Ovary (tissue), 9 donors: Measurements from ENCODE around the gene THAP4. TPM values are rescaled to one million over a fixed set of nuclear protein-coding genes. Genes with fewer than 3 reads are reported as not detected.

Experiments
- DNase-seq, 5 donors: peaks; one replicate each; pipeline ENCODE4 v3.0.0-alpha.2; 2019 to 2020
- H3K27ac ChIP-seq, 2 donors: fragments of 200-600 bp; one replicate each; pipeline versions ENCODE4 v1.5.1 to v1.8.0; 2019 to 2022
- H3K27me3 ChIP-seq: fragments of 200-600 bp; one replicate; pipeline ENCODE4 v1.8.0; 2022
- H3K36me3 ChIP-seq: fragments of 200-600 bp; sonication (generic); one replicate; pipeline ENCODE4 v1.5.1; 2019
- H3K4me1 ChIP-seq: one replicate; pipeline ENCODE4 v1.8.1; 2013; ENCODE audit warnings: mild to moderate bottlenecking, moderate library complexity; ENCODE audit not compliant: insufficient read depth
- H3K4me3 ChIP-seq: fragments of 200-600 bp; sonication (generic); one replicate; pipeline ENCODE4 v1.5.1; 2017
- H3K9me3 ChIP-seq, 2 donors: fragments of 200-600 bp in 1 of 2; sonication (generic) in 1 of 2; one replicate each; pipeline versions ENCODE4 v1.5.1 to v1.8.1; 2013 to 2019; ENCODE audit warnings: mild to moderate bottlenecking in 1 of 2, moderate library complexity in 1 of 2
- EP300 ChIP-seq: sonication (generic); formaldehyde crosslinking; IDR thresholded peaks from one replicate; pipeline ENCODE4 v1.6.1; 2017; ENCODE audit warnings: antibody characterized with exemption
- POLR2A ChIP-seq: fragments of 450-650 bp; IDR thresholded peaks from one replicate; pipeline ENCODE4 v1.6.1; 2017; ENCODE audit warnings: antibody characterized with exemption, mild to moderate bottlenecking, moderate library complexity
- WGBS, 3 donors: extraction: QIAGEN DNeasy Blood & Tissue Kit in 1 of 3; methylation state at CpG; one replicate each; pipeline versions ENCODE4 v1.1.5 to v1.1.7; 2013 to 2017; 5-methylcytosine and 5-hydroxymethylcytosine counted together
- intact Hi-C, 4 donors: fragments of 100-400 bp; cut with DNase I; formaldehyde crosslinking; loops; one replicate each; pipeline versions ENCODE4 v1.11.0 to v1.15.1; 2022 to 2023
- polyA plus RNA-seq, 2 donors: library from polyadenylated mRNA; stranded (reverse); fragments of 200-250 nt in 1 of 2; fragments of 350-450 nt in 1 of 2; fragmentation: Illumina TruSeq in 1 of 2; extraction: RNeasy Lipid Tissue Mini Kit (QIAGEN cat#74804) in 1 of 2; gene quantifications; one replicate each; pipeline ENCODE4 v1.2.3, GENCODE V29; 2013 to 2014
- total RNA-seq, 7 donors: library from RNA; depleted of rRNA in 2 of 7; stranded (reverse); fragments of >200 nt in 2 of 7; fragmentation: NEBNext Ultra II Directional in 3 of 7; extraction: Animal tissue kit (Norgen Biotek cat#: 25700) in 3 of 7; gene quantifications; one replicate each; pipeline versions ENCODE4 v1.1.0 to v1.2.4, GENCODE V29; 2016 to 2023
- TF ChIP-seq, protein P1 (sequence below), 3 donors: fragments of 450-650 bp in 2 of 3; fragments of 200-600 bp in 1 of 3; IDR thresholded peaks; one replicate each; pipeline versions ENCODE4 v1.5.1 to v1.8.0; 2016 to 2022; ENCODE audit warnings: antibody characterized with exemption in 3 of 3, mild to moderate bottlenecking in 1 of 3
- donor health status: DM: no; HTN: no; CAD: no; lungs with moderate emphysema.
- donor health status: DM: no; HTN: no; CAD: no.
- donor health status: Bipolar disorder and iron deficiency.
- donor health status: DM: yes; HTN: yes; CAD: no.
- donor health status: DM: no; HTN: no; CAD: no.
- donor health status: DM: yes; HTN: yes; CAD: no.

Gene THAP4
- total and polyA plus RNA-seq, 9 donors: 12.1 to 54.7 (median 40.3) TPM

DNA sequence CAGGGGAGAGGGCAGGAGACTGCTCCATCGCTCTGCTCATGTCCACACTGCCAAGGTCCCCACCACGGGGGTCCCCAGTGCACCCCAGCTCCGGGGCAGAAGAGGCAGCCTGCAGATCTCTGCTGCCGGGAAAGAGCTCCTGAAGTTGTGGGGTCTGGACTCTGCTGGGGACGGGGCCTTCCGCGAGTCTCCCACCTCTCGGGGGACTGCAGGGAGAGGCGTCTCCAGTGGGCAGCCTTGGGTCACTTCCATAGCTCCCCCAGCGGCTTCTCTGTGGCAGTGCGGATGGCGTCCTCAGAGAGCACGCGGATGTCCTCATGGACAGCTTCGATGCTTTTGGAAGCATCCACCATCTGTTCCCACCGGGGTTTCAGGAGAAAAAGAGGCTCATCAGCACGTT, 38.9 kb upstream of the THAP4 start:
- no peak for TF ChIP-seq POLR2A
- TF ChIP-seq EP300: no peak
- TF ChIP-seq, protein P1, sequence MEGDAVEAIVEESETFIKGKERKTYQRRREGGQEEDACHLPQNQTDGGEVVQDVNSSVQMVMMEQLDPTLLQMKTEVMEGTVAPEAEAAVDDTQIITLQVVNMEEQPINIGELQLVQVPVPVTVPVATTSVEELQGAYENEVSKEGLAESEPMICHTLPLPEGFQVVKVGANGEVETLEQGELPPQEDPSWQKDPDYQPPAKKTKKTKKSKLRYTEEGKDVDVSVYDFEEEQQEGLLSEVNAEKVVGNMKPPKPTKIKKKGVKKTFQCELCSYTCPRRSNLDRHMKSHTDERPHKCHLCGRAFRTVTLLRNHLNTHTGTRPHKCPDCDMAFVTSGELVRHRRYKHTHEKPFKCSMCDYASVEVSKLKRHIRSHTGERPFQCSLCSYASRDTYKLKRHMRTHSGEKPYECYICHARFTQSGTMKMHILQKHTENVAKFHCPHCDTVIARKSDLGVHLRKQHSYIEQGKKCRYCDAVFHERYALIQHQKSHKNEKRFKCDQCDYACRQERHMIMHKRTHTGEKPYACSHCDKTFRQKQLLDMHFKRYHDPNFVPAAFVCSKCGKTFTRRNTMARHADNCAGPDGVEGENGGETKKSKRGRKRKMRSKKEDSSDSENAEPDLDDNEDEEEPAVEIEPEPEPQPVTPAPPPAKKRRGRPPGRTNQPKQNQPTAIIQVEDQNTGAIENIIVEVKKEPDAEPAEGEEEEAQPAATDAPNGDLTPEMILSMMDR (IDR thresholded peaks at IDR 0.05): no peak
- DNase-seq: no peak
- H3K27me3 ChIP-seq: no peaks in the 10 kb centered on the region
- no peaks in the 10 kb centered on the region for H3K9me3 ChIP-seq
- no peaks in the 10 kb centered on the region for H3K4me1 ChIP-seq
- intact Hi-C loops: no loop called here
- H3K36me3 ChIP-seq: no peaks in the 10 kb centered on the region
- 74 to 81% (median 78%) methylated on average over 16 to 17 of the region's 17 CpGs for WGBS, 3 donors
- H3K27ac ChIP-seq: no peak overlapping the region
- H3K4me3 ChIP-seq: no peak overlapping the region

DNA sequence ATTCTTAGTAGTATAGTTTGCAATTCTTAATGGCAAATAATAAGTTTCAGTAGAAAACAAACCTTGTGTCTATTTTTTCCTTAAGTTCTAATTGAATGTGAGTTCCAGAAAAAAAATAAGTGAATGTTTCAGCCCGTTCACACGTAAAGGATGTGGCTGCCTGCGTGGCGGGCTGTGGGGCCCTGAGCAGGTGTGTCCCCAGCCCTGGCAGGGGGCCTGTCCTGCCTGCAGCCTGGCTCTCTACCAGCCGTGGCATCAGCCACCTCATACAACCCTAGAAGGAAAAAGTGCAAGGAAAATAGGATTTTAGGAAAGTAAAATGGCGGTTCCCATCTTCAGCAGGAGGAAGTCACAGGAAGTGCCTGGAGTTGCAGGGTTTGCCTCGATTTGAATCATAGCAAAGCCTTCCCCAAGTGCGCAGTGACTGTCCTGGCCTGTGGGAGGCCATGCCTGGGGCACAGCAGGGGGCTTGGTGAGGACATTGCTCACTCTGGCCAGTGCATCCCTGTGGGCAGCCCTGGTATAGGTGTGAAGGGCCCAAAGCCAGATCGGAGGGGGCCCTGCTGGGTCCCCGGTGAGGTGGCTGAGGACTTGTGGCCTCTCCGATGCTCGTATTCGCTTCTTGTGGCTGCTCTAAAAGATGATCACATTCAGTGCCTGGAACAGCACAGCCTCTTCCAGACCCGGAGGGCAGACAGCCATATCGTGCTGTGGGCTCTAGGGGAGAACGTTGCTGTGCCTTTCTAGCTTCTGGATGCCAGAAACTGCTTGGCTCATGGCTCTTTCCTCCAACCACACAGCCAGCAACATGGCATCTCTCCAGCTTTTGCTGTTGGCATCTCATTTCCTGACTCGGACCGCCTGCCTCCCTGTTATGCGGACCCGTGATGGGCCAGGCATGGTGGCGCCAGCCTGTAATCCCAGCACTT, 37.1 kb upstream of the THAP4 start:
- H3K27ac ChIP-seq: no peak overlapping the region
- WGBS, 3 donors: 72 to 79% (median 75%) methylated on average over 21 of the region's 21 CpGs
- H3K9me3 ChIP-seq: no peaks in the 10 kb centered on the region
- no peaks in the 10 kb centered on the region for H3K4me1 ChIP-seq
- no peak for TF ChIP-seq EP300
- TF ChIP-seq POLR2A: no peak
- TF ChIP-seq, protein P1 (IDR thresholded peaks at IDR 0.05): no peak
- intact Hi-C loops: no loop called here
- no peak overlapping the region for H3K4me3 ChIP-seq
- no peak for DNase-seq
- no peaks in the 10 kb centered on the region for H3K27me3 ChIP-seq
- H3K36me3 ChIP-seq: no peaks in the 10 kb centered on the region

DNA sequence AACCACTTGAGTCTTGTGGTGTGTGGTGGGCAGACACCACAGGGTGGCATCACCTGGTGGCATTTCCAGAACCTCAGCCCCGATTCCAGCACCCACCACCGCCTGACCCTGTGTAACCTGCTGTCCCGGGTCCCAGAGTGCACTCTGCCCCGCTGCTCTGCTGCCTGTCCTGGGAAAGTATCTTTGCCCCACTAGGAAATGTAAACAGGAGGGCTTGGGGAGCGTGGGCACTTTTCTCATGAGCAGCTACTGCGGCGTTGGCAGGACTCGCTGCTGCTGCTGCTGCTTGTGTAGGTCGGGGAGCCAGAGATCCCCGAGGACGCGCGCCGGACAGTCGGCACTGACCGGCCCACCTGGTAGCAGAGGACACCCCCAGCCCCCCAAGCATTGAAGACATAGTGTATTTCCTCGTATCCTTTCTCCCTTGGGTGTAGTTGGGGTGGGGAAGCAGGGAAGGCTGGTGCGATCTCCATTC, 36.3 kb upstream of the THAP4 start:
- Histone ChIP-seq H3K9me3 (no peaks in the 10 kb centered on the region), H3K27me3 (no peaks in the 10 kb centered on the region), H3K36me3 (no peaks in the 10 kb centered on the region), H3K4me1 (no peaks in the 10 kb centered on the region), H3K4me3 (no peak overlapping the region), H3K27ac (no peak overlapping the region)
- 79 to 88% (median 83%) methylated on average over 18 of the region's 18 CpGs for WGBS, 3 donors
- DNase-seq: no peak
- TF ChIP-seq EP300: no peak
- no peak for TF ChIP-seq POLR2A
- TF ChIP-seq, protein P1 (IDR thresholded peaks at IDR 0.05): no peak
- intact Hi-C loops: no loop called here

DNA sequence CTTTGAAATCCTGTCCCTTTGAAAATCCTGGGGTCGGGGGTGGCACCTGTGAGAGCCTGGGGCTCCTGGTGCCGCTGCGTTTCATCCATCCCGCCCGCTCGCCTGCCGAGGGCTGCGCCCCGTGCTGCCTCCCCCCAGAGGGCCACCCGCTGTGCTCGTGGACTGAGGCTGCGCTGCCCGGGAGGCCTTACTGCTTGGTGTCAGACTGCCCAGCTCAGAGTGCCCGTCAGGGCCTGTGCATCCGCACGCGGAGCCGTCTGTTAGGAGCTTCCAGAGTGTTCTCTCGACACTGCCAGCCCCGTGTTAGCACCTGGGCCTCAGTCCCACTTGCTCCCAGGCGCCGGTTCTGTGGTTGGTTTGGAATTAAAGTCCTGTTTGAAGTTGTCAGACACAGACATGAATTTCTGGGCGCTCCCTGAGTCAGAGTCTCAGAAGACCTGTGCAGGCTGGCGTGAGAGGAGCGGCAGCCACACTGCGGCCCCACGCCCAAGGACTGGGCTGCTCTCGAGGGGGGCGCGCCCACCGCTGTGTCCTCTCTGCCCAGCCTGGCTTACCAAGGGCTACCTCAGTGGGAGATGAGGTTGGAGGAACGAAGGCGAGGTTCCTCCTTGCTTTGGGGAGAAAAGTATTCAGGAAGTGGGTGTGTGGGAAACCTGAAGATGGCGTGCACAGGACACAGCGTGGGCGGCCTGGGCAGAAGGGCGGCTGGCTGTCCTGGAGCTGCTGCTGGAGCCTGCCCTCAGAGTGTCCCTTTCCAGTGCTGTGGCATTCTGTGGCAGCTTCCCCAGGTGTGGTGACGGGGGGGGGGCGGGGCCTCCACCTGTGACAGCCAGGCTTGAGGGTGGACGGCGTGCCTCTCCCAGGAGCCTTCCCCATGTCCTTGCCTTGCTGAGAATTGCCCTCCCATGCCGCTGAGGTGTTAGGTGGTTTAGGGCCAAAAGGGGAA, 35.6 kb upstream of the THAP4 start:
- DNase-seq: no peak
- H3K9me3 ChIP-seq: no peaks in the 10 kb centered on the region
- no peaks in the 10 kb centered on the region for H3K4me1 ChIP-seq
- H3K27me3 ChIP-seq: no peaks in the 10 kb centered on the region
- 89 to 91% (median 90%) methylated on average over 41 to 42 of the region's 42 CpGs for WGBS, 3 donors
- H3K27ac ChIP-seq: no peak overlapping the region
- TF ChIP-seq, protein P1 (IDR thresholded peaks at IDR 0.05): no peak
- TF ChIP-seq EP300: no peak
- no peak for TF ChIP-seq POLR2A
- no peak overlapping the region for H3K4me3 ChIP-seq
- intact Hi-C loops: no loop called here
- H3K36me3 ChIP-seq: no peaks in the 10 kb centered on the region
